OCI-LY3 (cell line): Measurements from ENCODE around the gene ACSF2.

Experiments used
- CTCF ChIP-seq: fragments of 200-600, 300-600 bp; sonication (generic); IDR thresholded peaks from 2 replicates; pipeline ENCODE4 v1.5.1; 2014; ENCODE audit warnings: antibody characterized with exemption, low read length, low read depth
- EZH2phosphoT487 ChIP-seq: fragments of 200-600 bp; shearing (Covaris generic); IDR thresholded peaks from 2 replicates; pipeline ENCODE4 v1.6.1; 2018; ENCODE audit warnings: antibody characterized with exemption, mixed run types, low read depth

GRCh38 chr17:50421308-50422051 lies 4.5 kb upstream of the ACSF2 start:
- no peak for TF ChIP-seq CTCF
- TF ChIP-seq EZH2phosphoT487, result no peak
